ENCODE data around the gene LNPEP.

The LNPEP gene

GRCh38 chr5:96961053-96961452 lies 25.2 kb downstream of the LNPEP start:
- no peak for DNase-seq (ENCODE audit: low spot score)

- peak; percentile 12 for DNase-seq (ENCODE audit: low spot score)
Measured at GRCh38 chr5:96962540-96962991, 26.7 kb downstream of the LNPEP start.

GRCh38 chr5:96963267-96963666 lies 27.4 kb downstream of the LNPEP start:
- DNase-seq (ENCODE audit: low spot score): peak; percentile 47

- DNase-seq (ENCODE audit: low spot score): no peak
Measured at GRCh38 chr5:96966801-96967200, 30.9 kb downstream of the LNPEP start.

- no peak for DNase-seq (ENCODE audit: low spot score)
Measured at GRCh38 chr5:96967400-96967799, 31.5 kb downstream of the LNPEP start.

GRCh38 chr5:96968074-96968473 lies 32.2 kb downstream of the LNPEP start:
- no peak for DNase-seq (ENCODE audit: low spot score)

- no peak for DNase-seq (ENCODE audit: low spot score)
Measured at GRCh38 chr5:96968614-96969013, 32.7 kb downstream of the LNPEP start.

GRCh38 chr5:96969366-96969765 lies 33.5 kb downstream of the LNPEP start:
- DNase-seq (ENCODE audit: low spot score): no peak

GRCh38 chr5:96972599-96973334 lies 36.9 kb downstream of the LNPEP start:
- no peak for DNase-seq (ENCODE audit: low spot score)

- DNase-seq (ENCODE audit: low spot score): no peak
Measured at GRCh38 chr5:96973532-96974401, 37.9 kb downstream of the LNPEP start.

GRCh38 chr5:96975656-96976055 lies 39.8 kb downstream of the LNPEP start:
- DNase-seq (ENCODE audit: low spot score): no peak

- DNase-seq (ENCODE audit: low spot score): no peak
Measured at GRCh38 chr5:96977228-96977627, 41.3 kb downstream of the LNPEP start.

GRCh38 chr5:96978812-96979449 lies 43.1 kb downstream of the LNPEP start:
- DNase-seq (ENCODE audit: low spot score): no peak

- DNase-seq (ENCODE audit: low spot score): no peak
Measured at GRCh38 chr5:96984506-96985192, 48.8 kb downstream of the LNPEP start.

- no peak for DNase-seq (ENCODE audit: low spot score)
Measured at GRCh38 chr5:96986450-96986849, 50.6 kb downstream of the LNPEP start.

GRCh38 chr5:96990102-96990501 lies 54.2 kb downstream of the LNPEP start:
- DNase-seq (ENCODE audit: low spot score): no peak

- no peak for DNase-seq (ENCODE audit: low spot score)
Measured at GRCh38 chr5:96991708-96992107, 55.8 kb downstream of the LNPEP start.

- no peak for DNase-seq (ENCODE audit: low spot score)
Measured at GRCh38 chr5:96993760-96994159, 57.9 kb downstream of the LNPEP start.

GRCh38 chr5:96994493-96994892 lies 58.6 kb downstream of the LNPEP start:
- no peak for DNase-seq (ENCODE audit: low spot score)

- no peak for DNase-seq (ENCODE audit: low spot score)
Measured at GRCh38 chr5:96995419-96995818, 59.5 kb downstream of the LNPEP start.

GRCh38 chr5:96997265-96997859 lies 61.5 kb downstream of the LNPEP start:
- DNase-seq (ENCODE audit: low spot score): peak; percentile 40

GRCh38 chr5:96999856-97000255 lies 64.0 kb downstream of the LNPEP start:
- DNase-seq (ENCODE audit: low spot score): no peak
